AG09319 (cell line): ENCODE data around the gene TEX261.

Experiments
- DNase-seq: peaks from one replicate; pipeline ENCODE4 v3.0.0-alpha.2; 2010; ENCODE audit warnings: low read depth; ENCODE audit errors: extremely low read depth
- CTCF ChIP-seq: IDR thresholded peaks from 2 replicates; pipeline ENCODE4 v1.5.1; 2011; ENCODE audit warnings: low read depth, mild to moderate bottlenecking, inconsistent platforms, low read length, moderate library complexity

TEX261 gene

GRCh38 chr2:70962885-70963878 lies 31.5 kb downstream of the TEX261 start:
- DNase-seq = no peak
- TF ChIP-seq CTCF = no peak

- no peak for DNase-seq
- no peak for TF ChIP-seq CTCF
Measured at GRCh38 chr2:70962211-70962884, 32.3 kb downstream of the TEX261 start.

- no peak for TF ChIP-seq CTCF
- no peak for DNase-seq
Measured at GRCh38 chr2:70961648-70961994, 33.1 kb downstream of the TEX261 start.

- no peak for DNase-seq
- no peak for TF ChIP-seq CTCF
Measured at GRCh38 chr2:70960833-70961647, 33.6 kb downstream of the TEX261 start.

- TF ChIP-seq CTCF = no peak
- DNase-seq = no peak
Measured at GRCh38 chr2:70959851-70960832, 34.5 kb downstream of the TEX261 start.

- no peak for TF ChIP-seq CTCF
- no peak for DNase-seq
Measured at GRCh38 chr2:70959271-70959761, 35.4 kb downstream of the TEX261 start.
